Lung (tissue), 12 donors: ENCODE measurements around the gene CUBN. TPM values are rescaled to one million over a fixed set of nuclear protein-coding genes. Genes with fewer than 3 reads are reported as not detected.

Source experiments
- ATAC-seq: fragments of 200-7000 bp; cut with Tn5 transposase; one replicate; pipeline ENCODE4 v1.9.1; 2020; ENCODE audit warnings: moderate number of reproducible peaks; ENCODE audit not compliant: insufficient read depth, low FRiP score
- DNase-seq, 3 donors: peaks; one replicate each; pipeline ENCODE4 v3.0.0-alpha.2; 2013 to 2017
- H3K27ac ChIP-seq, 2 donors: one replicate each; pipeline ENCODE4 v1.5.1; 2013; ENCODE audit warnings: mild to moderate bottlenecking in 2 of 2, moderate library complexity in 2 of 2, control low read depth in 1 of 2, inconsistent platforms in 1 of 2, low read depth in 1 of 2, low read length in 1 of 2
- H3K27me3 ChIP-seq, 3 donors: one replicate each; pipeline ENCODE4 v1.5.1; 2013; ENCODE audit warnings: low read length in 2 of 3; ENCODE audit not compliant: control insufficient read depth in 3 of 3, insufficient read depth in 3 of 3
- H3K36me3 ChIP-seq, 4 donors: one replicate each; pipeline ENCODE4 v1.5.1; 2013; ENCODE audit warnings: low read length in 4 of 4, mild to moderate bottlenecking in 1 of 4, moderate library complexity in 1 of 4; ENCODE audit not compliant: control insufficient read depth in 4 of 4, insufficient read depth in 4 of 4
- H3K4me1 ChIP-seq, 5 donors: one replicate each; pipeline ENCODE4 v1.5.1; 2013; ENCODE audit warnings: low read length in 5 of 5, mild to moderate bottlenecking in 2 of 5, moderate library complexity in 1 of 5; ENCODE audit not compliant: control insufficient read depth in 5 of 5, insufficient read depth in 5 of 5
- H3K4me3 ChIP-seq: one replicate; pipeline ENCODE4 v1.5.1; 2013; ENCODE audit warnings: mild to moderate bottlenecking, control low read depth, moderate library complexity
- H3K9ac ChIP-seq, 2 donors: one replicate each; pipeline ENCODE4 v1.5.1; 2013; ENCODE audit warnings: low read length in 2 of 2, control low read depth in 1 of 2; ENCODE audit not compliant: insufficient read depth in 1 of 2
- H3K9me3 ChIP-seq, 4 donors: one replicate each; pipeline ENCODE4 v1.5.1; 2013; ENCODE audit warnings: low read length in 3 of 4, mild to moderate bottlenecking in 1 of 4, moderate library complexity in 1 of 4; ENCODE audit not compliant: control insufficient read depth in 4 of 4, insufficient read depth in 3 of 4
- whole genome bisulfite sequencing, 2 donors: extraction: QIAGEN DNeasy Blood & Tissue Kit; methylation state at CpG; one replicate each; pipeline ENCODE4 v1.1.7; 2013; 5-methylcytosine and 5-hydroxymethylcytosine counted together
- polyA plus RNA-seq, 2 donors: library from polyadenylated mRNA; stranded (reverse); fragments of 200-250 nt; gene quantifications; one replicate each; pipeline ENCODE4 v1.2.1, GENCODE V29; 2013
- total RNA-seq, 2 donors: library from RNA; depleted of rRNA in 1 of 2; stranded (reverse); fragments of >200 nt in 1 of 2; gene quantifications; one replicate each; pipeline ENCODE4 v1.2.1, GENCODE V29; 2014 to 2021
- TF ChIP-seq, protein P1 (sequence below): IDR thresholded peaks from 2 replicates; pipeline ENCODE4 v1.5.1; 2012; ENCODE audit warnings: mild to moderate bottlenecking; ENCODE audit errors: control extremely low read depth, extremely low read depth
- donor health status: control.
- donor health status: control.
- donor health status: Bipolar disorder and iron deficiency.
- donor health status: healthy.
- donor health status: DM: yes; HTN: yes; CAD: no.

Gene CUBN
- total and polyA plus RNA-seq, 4 donors: 0.33 to 5.1 (median 1.0) TPM

DNA sequence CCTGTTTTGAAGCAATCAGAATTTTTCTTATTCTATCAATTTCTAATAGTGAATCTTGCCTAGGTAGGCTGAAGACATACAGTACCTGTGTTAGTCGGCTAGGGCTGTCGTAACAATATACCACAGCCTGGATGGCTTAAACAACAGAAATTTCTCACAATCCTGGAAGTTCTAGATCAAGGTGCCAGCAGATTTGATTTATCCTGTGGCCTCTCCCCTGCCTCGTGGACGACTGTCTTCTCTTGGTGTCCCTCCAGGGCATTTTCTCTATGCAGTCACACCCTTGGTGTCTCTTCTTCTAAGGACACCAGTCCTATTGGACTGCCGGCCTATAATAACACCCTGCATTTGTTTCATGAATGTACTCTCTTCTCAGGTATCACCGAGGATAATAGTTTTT is 310.6 kb downstream of the CUBN start:
- Histone ChIP-seq H3K4me3 (no peak overlapping the region), H3K27ac (no peak overlapping the region), H3K27me3 (no peaks in the 10 kb centered on the region), H3K9me3 (peaks cover 0 to 6% (median 2%) of the 10 kb centered on the region in 4 donors), H3K36me3 (peaks cover 0 to 7% (median 0%) of the 10 kb centered on the region in 4 donors), H3K4me1 (peaks cover 0 to 15% (median 10%) of the 10 kb centered on the region in 5 donors), H3K9ac (no peak overlapping the region)
- TF ChIP-seq, protein P1, sequence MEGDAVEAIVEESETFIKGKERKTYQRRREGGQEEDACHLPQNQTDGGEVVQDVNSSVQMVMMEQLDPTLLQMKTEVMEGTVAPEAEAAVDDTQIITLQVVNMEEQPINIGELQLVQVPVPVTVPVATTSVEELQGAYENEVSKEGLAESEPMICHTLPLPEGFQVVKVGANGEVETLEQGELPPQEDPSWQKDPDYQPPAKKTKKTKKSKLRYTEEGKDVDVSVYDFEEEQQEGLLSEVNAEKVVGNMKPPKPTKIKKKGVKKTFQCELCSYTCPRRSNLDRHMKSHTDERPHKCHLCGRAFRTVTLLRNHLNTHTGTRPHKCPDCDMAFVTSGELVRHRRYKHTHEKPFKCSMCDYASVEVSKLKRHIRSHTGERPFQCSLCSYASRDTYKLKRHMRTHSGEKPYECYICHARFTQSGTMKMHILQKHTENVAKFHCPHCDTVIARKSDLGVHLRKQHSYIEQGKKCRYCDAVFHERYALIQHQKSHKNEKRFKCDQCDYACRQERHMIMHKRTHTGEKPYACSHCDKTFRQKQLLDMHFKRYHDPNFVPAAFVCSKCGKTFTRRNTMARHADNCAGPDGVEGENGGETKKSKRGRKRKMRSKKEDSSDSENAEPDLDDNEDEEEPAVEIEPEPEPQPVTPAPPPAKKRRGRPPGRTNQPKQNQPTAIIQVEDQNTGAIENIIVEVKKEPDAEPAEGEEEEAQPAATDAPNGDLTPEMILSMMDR: no peak
- no peak for ATAC-seq
- no peak for DNase-seq
- 84% methylated on average over 6 of the region's 6 CpGs for WGBS, 2 donors

DNA sequence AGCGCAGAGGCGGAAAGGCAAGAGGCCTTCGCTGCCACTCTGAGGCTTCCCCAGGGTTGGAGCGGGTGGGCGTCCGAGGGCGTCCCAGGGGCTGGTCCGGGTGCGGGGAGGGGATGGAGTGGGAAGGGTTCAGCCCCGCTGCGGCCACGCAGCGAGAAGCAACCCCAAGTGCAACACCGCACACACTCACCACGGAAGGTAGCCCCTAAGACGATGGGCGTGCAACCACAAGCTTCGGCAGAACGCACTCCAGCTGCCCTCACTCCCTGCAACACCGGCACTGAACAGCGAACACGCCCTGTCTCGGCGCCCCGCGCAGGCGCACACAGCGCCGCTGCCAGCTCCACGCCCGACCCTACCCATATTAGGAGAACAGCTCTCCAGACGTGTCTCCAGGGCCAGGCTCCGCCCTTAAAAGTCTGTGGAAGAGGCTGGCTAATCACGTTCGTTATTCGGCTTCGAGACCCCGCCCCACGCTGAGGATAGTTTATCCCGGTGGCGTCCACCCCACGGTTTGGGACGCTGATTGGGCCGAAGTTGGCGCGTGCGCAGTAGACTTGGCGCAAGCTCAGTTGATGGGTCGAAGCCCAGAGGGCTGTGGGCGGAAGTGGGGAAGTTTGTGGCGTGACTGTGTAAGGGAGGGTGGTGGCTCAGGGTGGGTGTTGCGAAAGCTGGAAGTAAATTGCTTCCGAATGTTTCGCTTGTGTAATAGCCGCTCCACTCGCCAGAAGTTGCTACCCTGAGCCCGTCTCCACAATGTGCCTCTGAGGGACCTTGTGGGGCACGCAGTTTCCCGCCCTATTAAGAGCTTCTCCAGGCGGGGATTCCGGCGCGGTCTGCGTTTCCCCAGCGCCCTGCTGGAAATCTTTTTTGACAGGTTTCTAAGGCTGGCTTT is 312.2 kb downstream of the CUBN start, which contains the start of gene RSU1:
Gene RSU1, minus strand, starts transcription at position 300 of the 895 bp plus-strand sequence. CDS start 343 bp downstream, outside the sequence.
- H3K4me1 ChIP-seq: peaks cover 0 to 19% (median 10%) of the 10 kb centered on the region in 5 donors
- H3K4me3 ChIP-seq: peak within 1 kb of the TSS; percentile 77
- H3K9ac ChIP-seq: peak within 1 kb of the TSS; percentile 27 to 83
- TF ChIP-seq, protein P1: no peak
- ATAC-seq (peak; percentile 97), DNase-seq (peak; percentile 100)
- peaks cover 0 to 7% (median 0%) of the 10 kb centered on the region in 4 donors for H3K36me3 ChIP-seq
- H3K27me3 ChIP-seq: no peaks in the 10 kb centered on the region
- 0% methylated on average over 64 to 65 of the region's 65 CpGs for WGBS, 2 donors
- H3K9me3 ChIP-seq: peaks cover 0 to 4% (median 1%) of the 10 kb centered on the region in 4 donors
- H3K27ac ChIP-seq: peak within 1 kb of the TSS; percentile 97 to 99

DNA sequence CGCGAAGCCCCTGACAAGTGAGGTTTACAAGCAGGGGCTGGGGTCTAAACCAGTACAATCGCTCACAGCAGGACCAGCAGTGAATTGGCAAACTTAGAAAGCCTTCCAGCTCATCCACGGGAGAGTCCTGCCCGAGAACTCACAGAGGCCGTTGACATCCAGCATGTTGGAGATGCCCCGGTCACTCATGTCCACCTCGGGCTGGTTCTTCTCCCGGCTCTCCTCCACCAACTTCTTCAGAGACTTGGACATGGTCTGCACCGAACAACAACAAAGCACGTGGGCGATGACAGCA is 312.8 kb downstream of the CUBN start:
- TF ChIP-seq, protein P1: no peak
- peak overlapping the region; percentile 77 for H3K4me3 ChIP-seq
- WGBS, 2 donors: 7 to 9% methylated on average over 12 of the region's 12 CpGs
- peak overlapping the region; percentile 65 to 90 for H3K27ac ChIP-seq
- peaks cover 0 to under 1% (median 0%) of the 10 kb centered on the region in 4 donors for H3K9me3 ChIP-seq
- H3K4me1 ChIP-seq: peaks cover 0 to 19% (median 12%) of the 10 kb centered on the region in 5 donors
- ATAC-seq: no peak
- DNase-seq: peak in 1 of 3 donors; percentile 22
- H3K9ac ChIP-seq: peak overlapping the region in 1 of 2 donors; percentile 83
- H3K27me3 ChIP-seq: no peaks in the 10 kb centered on the region
- peaks cover 0 to 7% (median 0%) of the 10 kb centered on the region in 4 donors for H3K36me3 ChIP-seq
